GM12891 (cell line): ENCODE results near the gene CAMTA1.

Source experiments
- DNase-seq: peaks from one replicate; pipeline ENCODE4 v3.0.0; 2011; ENCODE audit warnings: low spot score; ENCODE audit not compliant: insufficient read length
- FAIRE-seq: peaks from 2 replicates; lab custom pipeline; 2011; peaks lifted over from hg19 to GRCh38; lab: Jason Lieb, UNC
- PAX5 ChIP-seq: IDR thresholded peaks from 2 replicates; pipeline ENCODE4 v1.6.1; 2011; ENCODE audit warnings: low read length, moderate library complexity, mild to moderate bottlenecking; ENCODE audit not compliant: insufficient read depth, severe bottlenecking
- POLR2A ChIP-seq: IDR thresholded peaks from 2 replicates; pipeline ENCODE4 v1.6.1; 2011; ENCODE audit warnings: low read depth, low read length, control low read depth
- POLR2AphosphoS5 ChIP-seq: IDR thresholded peaks from 2 replicates; pipeline ENCODE4 v1.6.1; 2011; ENCODE audit warnings: low read depth, low read length, control low read depth
- POU2F2 ChIP-seq: IDR thresholded peaks from 2 replicates; pipeline ENCODE4 v1.6.1; 2011; ENCODE audit warnings: low read depth, mild to moderate bottlenecking, control low read depth, low read length, moderate library complexity
- SPI1 ChIP-seq: IDR thresholded peaks from 2 replicates; pipeline ENCODE4 v1.6.1; 2011; ENCODE audit warnings: low read depth, low read length, control low read depth
- TAF1 ChIP-seq: IDR thresholded peaks from 2 replicates; pipeline ENCODE4 v1.6.1; 2011; ENCODE audit warnings: low read depth, low read length, control low read depth

CAMTA1 gene

DNA sequence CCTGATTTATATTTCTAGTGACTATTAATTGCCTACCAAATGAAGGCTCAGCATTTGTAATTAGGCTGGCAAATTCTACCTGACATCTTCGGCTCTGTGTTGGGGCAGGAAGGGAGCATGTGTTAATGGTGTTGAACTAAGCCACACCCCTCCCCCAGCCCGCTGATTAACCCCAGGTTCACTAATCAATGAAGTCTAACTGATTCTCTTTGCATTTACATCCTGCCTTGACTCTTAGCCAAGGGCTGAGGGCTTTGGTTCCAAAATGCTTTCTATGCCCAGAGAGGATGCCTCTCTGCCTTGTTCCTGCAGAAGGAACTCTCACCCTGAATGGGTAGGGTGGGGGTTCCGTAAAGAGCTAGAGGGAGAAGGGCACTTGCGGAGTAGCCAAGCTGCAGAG is 393.1 kb downstream of the CAMTA1 start:
- TF ChIP-seq TAF1 (no peak), SPI1 (no peak), POLR2A (no peak), POLR2AphosphoS5 (no peak), PAX5 (no peak), POU2F2 (no peak)
- DNase-seq (no peak), FAIRE-seq (no peak)

DNA sequence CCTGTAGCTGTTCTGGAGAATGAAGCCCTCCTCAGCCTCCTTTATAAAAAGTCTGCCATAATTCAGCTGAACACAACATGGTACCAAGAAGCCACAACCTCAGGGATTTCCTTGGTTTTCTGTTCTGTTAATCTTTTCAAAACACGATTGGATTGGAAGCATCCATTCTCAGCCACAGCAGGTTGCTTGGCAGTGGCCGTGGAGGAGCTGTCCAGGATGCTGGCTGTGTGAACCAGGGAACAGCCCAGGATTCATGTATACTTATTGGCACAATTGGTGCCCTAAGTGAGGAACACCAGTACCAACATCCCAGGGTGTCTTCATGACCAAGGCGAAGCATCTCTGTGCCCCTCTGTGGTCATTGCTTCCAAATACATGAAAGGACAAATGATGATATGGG is 393.5 kb downstream of the CAMTA1 start:
- DNase-seq, result no peak
- no peak for FAIRE-seq
- TF ChIP-seq PAX5 (no peak), TAF1 (no peak), POLR2AphosphoS5 (no peak), SPI1 (no peak), POLR2A (no peak), POU2F2 (no peak)

DNA sequence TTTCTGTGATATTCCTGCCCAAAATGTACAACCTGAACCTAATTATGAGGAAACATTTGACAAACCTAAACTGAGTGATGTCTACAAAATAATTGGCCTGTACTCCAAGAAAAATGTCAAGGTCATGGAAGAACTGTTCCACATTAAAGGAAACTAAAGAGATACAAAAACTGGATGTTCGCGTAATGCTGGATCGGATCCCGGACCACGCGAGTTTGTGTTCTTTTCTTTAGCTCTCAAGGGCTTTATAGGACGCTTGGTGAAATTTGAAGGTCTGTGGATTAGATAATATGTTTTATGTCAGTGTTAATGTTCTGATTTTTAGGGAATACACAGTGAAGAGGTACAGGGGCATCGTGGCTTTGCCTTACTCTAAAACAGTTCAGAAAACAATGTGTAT is 400.5 kb downstream of the CAMTA1 start:
- no peak for DNase-seq
- TF ChIP-seq SPI1, result no peak
- TF ChIP-seq TAF1, result no peak
- TF ChIP-seq POLR2AphosphoS5, result no peak
- TF ChIP-seq POU2F2, result no peak
- no peak for TF ChIP-seq PAX5
- no peak for TF ChIP-seq POLR2A
- no peak for FAIRE-seq

DNA sequence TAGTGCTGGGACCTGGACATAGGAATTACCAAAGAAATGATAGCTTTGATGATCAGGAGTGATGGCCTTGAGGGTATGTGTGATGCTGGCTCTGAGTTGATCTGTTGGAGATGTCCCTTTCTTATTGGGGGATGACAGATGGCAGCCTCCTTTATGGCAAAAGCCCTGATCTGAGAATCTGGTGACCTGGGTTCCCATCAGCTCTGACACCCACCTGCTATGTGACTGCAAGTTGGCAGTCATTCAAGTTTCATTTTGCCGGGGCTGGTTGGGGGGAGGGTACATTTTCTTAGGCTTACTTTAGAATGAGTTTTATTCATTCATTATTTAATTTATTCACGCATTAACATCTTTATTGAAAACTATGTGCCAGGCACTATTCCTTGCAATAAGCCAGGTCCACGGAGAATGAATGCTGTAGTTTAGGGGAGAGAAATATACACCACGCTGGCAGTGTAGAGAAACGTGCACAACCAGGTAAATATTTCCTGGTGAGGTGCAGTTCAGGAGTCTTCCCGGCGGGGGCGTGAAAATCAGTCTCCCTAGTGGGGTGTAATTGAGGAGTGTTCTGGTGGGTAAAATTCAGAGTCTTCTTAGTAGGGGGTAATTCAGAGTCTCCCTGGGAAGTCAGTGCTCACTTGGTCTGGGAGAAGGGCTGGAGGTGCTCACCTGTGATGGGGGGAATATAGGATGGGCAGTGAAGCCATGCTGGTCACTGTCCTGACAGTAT is 401.3 kb downstream of the CAMTA1 start:
- FAIRE-seq, result no peak
- TF ChIP-seq TAF1, result no peak
- no peak for TF ChIP-seq POLR2AphosphoS5
- no peak for TF ChIP-seq SPI1
- no peak for TF ChIP-seq POLR2A
- TF ChIP-seq POU2F2, result no peak
- TF ChIP-seq PAX5, result no peak
- no peak for DNase-seq

DNA sequence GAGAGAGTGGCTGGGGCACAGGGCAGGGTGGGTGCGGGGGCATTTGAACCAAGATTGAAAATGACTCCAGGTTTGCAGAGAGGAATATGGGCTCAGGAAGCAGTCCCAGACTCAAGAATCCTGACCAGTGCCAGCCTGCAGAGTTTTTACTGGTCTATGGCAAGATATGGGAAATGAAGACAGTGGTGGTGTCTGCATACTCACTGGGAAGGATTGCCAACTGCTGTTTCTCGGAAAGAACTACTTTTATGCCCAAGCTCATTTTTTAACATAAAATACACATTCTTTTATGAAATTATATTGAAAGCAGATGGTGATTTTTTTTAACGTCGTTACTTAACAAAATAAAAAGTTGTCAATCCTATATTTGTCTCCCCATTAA is 401.8 kb downstream of the CAMTA1 start:
- TF ChIP-seq POU2F2 (no peak), SPI1 (no peak), PAX5 (no peak), POLR2AphosphoS5 (no peak), POLR2A (no peak), TAF1 (no peak)
- no peak for DNase-seq
- no peak for FAIRE-seq

DNA sequence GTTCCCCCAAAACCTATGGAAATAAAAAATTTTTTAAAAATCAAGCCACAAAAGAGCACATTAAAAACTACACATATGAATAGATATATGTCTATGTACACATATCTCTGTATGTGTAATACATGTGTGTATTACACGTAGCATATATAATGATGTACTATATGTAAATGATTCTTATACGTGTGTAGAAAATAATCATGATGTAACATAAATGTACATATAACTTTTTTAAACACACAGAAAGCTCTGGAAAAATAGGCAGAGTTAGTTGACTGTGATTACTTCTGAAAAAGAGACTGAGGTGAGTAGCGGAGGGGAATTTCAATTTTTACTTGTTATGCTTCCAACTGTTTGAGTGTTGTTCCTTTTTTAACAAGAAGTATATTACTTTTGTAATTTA is 405.0 kb downstream of the CAMTA1 start:
- FAIRE-seq, result no peak
- DNase-seq, result no peak
- TF ChIP-seq POU2F2 (no peak), PAX5 (no peak), POLR2A (no peak), TAF1 (no peak), POLR2AphosphoS5 (no peak), SPI1 (no peak)

DNA sequence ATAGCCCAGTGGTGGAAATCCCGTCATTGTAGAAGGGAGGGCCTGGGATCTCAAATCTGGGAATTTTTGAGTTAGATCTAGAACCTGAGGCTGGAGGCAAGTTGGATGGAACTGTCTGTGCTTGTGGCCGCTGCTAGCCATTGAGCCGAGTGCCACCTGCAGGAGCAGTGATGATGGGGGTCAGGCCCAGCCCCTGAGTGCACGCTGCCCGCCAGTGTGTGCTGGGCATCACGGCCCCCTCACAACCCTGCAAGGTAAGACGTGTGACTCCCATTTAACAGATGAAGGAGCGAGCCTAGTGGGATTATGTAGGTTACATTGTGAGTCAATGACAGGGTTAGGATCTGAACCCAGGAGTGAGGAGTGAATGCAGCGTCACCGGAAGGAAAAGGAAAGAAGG is 407.2 kb downstream of the CAMTA1 start:
- FAIRE-seq (no peak), DNase-seq (no peak)
- TF ChIP-seq POLR2AphosphoS5, result no peak

DNA sequence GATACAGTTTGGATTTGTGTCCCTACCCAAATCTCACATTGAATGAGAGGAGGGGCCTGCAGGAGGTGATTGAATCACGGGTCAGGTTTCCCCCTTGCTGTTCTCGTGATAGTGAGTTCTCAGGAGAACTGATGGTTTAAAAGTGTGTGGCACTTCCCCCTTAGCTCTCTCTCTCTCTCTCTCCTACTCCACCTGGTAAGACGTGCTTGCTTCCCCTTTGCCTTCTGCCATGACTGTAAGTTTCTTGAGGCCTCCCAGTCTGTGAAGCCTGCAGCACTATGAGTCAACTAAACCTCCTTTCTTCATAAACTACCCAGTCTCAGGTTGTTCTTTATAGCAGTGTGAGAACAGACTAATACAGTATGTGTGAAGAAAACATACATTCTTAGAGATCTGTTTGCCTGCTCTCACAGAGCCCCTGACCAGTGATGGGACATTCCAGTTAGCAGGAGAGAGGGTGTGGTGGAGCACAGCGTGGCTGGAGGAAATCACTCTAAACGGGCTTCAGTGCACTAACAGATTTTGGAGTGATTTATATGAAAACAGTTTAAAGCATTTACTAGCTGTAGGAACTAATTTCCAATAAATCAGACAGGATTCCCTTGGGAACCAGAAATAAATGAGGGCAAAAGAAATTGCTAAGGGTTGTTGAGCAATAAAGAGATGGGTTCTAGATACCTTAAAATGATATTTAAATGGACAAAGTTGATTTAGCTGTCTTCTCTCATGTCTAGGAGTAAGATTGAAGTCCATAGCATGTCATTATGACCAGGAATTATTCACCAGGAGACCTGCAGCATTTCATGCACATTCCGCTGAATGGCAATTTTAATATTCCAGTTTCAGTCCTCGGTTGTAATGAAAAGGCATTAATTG is 411.0 kb downstream of the CAMTA1 start:
- no peak for FAIRE-seq
- no peak for DNase-seq
- TF ChIP-seq POLR2A, result no peak
- TF ChIP-seq TAF1, result no peak
- TF ChIP-seq POLR2AphosphoS5, result no peak
- TF ChIP-seq PAX5, result no peak
- no peak for TF ChIP-seq POU2F2
- no peak for TF ChIP-seq SPI1

DNA sequence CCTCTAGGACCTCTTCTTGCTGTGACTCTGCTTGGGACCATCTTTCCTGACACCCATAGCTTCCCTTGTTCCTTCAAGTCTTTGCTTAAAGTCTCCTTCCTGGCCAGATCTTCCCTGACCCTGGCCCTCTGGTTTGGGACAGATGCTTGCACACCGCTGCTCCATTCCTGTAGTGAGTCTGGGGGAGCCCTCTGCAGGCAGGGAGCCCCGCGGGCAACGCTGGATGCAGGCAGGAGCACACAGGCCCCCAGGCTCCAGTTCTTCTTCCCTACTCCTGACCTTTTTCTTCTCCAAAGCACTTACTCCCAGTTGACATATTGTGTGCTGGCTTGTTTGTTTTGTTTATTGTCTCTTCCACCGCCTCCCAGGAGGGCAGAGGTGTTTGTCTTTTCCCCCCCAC is 413.4 kb downstream of the CAMTA1 start:
- TF ChIP-seq PAX5, result no peak
- FAIRE-seq, result no peak
- DNase-seq, result no peak

DNA sequence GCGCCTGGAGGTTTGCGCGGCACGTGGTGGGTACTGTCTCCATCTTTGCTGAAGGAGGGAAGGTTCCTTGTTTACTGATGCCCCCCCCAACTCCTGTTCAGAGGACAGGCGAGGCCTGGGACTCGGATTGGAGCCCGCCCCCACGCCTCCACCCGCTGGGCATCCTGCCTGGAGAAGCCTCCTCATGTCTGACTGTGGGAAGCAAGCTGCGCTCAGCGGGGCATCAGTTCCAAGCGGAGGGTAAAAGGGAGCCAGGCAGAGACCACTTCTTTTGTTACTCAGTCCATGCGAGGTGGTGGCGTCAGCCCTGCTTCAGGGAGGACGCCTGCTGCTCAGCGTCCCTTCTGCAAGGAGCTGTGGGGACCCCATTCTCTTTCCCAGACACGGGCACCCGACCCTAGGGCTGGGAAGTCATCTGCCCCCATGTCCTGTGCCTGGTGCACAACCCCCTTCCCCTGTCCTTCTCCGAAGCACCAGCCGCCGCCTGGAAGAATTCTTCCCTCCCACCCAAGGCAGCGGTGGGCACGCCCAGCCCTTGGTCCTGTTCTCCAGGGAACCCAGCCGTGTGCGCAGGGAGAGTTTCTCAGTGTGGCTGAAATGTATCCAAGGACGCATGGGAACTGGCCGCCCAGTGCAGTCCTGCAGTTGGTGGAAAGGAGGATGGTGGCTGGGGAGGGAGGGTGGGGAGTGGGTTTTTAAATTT is 414.0 kb downstream of the CAMTA1 start:
- FAIRE-seq (no peak), DNase-seq (no peak)
- TF ChIP-seq POU2F2 (no peak), POLR2AphosphoS5 (no peak), PAX5 (no peak), SPI1 (no peak), TAF1 (no peak), POLR2A (no peak)
